ENCODE measurements around the gene PCNT.

The PCNT gene

GRCh38 chr21:46286648-46287002 lies 37.3 kb upstream of the PCNT start:
- no peaks in the 10 kb centered on the region for H3K9me3 ChIP-seq (ENCODE audit: insufficient read depth, low read length)
- peaks cover 16% of the 10 kb centered on the region; the same call in 1 of the 2 replicates for H3F3A ChIP-seq (ENCODE audit: insufficient read depth)
- peak overlapping the region; percentile 86 for H3K4me2 ChIP-seq (ENCODE audit: low read depth, low read length, poor library complexity, severe bottlenecking)
- TF ChIP-seq EZH2phosphoT487 (conservative IDR thresholded peaks at IDR 0.05; ENCODE audit: low read length), result no peak
- TF ChIP-seq CTCF (IDR thresholded peaks at IDR 0.05; ENCODE audit: insufficient read depth, low read length, poor library complexity, severe bottlenecking), result no peak
- H3K9ac ChIP-seq (ENCODE audit: low read length), result peak overlapping the region; percentile 91
- peak overlapping the region; percentile 81 for H2AFZ ChIP-seq (ENCODE audit: low read depth, low read length, severe bottlenecking)
- H3K27me3 ChIP-seq (ENCODE audit: low read length), result no peaks in the 10 kb centered on the region
- H4K20me1 ChIP-seq (ENCODE audit: low read depth, low read length), result no peaks in the 10 kb centered on the region; the same call in 1 of the 2 replicates
- peak overlapping the region; percentile 83 for H3K4me3 ChIP-seq (ENCODE audit: insufficient read depth, low read length, poor library complexity, severe bottlenecking)
- H3K27ac ChIP-seq (ENCODE audit: low read depth, low read length), result peak overlapping the region; percentile 69
- peaks cover 68% of the 10 kb centered on the region for H3K79me2 ChIP-seq (ENCODE audit: insufficient read depth, low read length)
- no peaks in the 10 kb centered on the region for H3K9me2 ChIP-seq (replicated peaks; ENCODE audit: insufficient read depth, low read length)
- H3K36me3 ChIP-seq (ENCODE audit: low read length), result peaks cover 7% of the 10 kb centered on the region; the same call in 1 of the 2 replicates

GRCh38 chr21:46287541-46287940 lies 36.4 kb upstream of the PCNT start:
- no peaks in the 10 kb centered on the region for H3K9me2 ChIP-seq (replicated peaks; ENCODE audit: insufficient read depth, low read length)
- peaks cover 9% of the 10 kb centered on the region; the same call in 1 of the 2 replicates for H3K36me3 ChIP-seq (ENCODE audit: low read length)
- H3K79me2 ChIP-seq (ENCODE audit: insufficient read depth, low read length), result peaks cover 60% of the 10 kb centered on the region
- no peak overlapping the region for H2AFZ ChIP-seq (ENCODE audit: low read depth, low read length, severe bottlenecking)
- peaks cover 16% of the 10 kb centered on the region; the same call in 1 of the 2 replicates for H3F3A ChIP-seq (ENCODE audit: insufficient read depth)
- no peaks in the 10 kb centered on the region for H3K27me3 ChIP-seq (ENCODE audit: low read length)
- TF ChIP-seq EZH2phosphoT487 (conservative IDR thresholded peaks at IDR 0.05; ENCODE audit: low read length), result no peak
- TF ChIP-seq CTCF (IDR thresholded peaks at IDR 0.05; ENCODE audit: insufficient read depth, low read length, poor library complexity, severe bottlenecking), result no peak
- H3K27ac ChIP-seq (ENCODE audit: low read depth, low read length), result peak overlapping the region; percentile 69; the same call in 1 of the 2 replicates
- H3K4me3 ChIP-seq (ENCODE audit: insufficient read depth, low read length, poor library complexity, severe bottlenecking), result peak overlapping the region; percentile 83
- H3K9me3 ChIP-seq (ENCODE audit: insufficient read depth, low read length), result no peaks in the 10 kb centered on the region
- H3K4me2 ChIP-seq (ENCODE audit: low read depth, low read length, poor library complexity, severe bottlenecking), result peak overlapping the region; percentile 86
- H4K20me1 ChIP-seq (ENCODE audit: low read depth, low read length), result no peaks in the 10 kb centered on the region
- H3K9ac ChIP-seq (ENCODE audit: low read length), result peak overlapping the region; percentile 91

- Histone ChIP-seq H3F3A (ENCODE audit: insufficient read depth) (peaks cover 16% of the 10 kb centered on the region; the same call in 1 of the 2 replicates), H3K27ac (ENCODE audit: low read depth, low read length) (no peak overlapping the region), H3K4me3 (ENCODE audit: insufficient read depth, low read length, poor library complexity, severe bottlenecking) (no peak overlapping the region), H3K27me3 (ENCODE audit: low read length) (no peaks in the 10 kb centered on the region), H3K9ac (ENCODE audit: low read length) (no peak overlapping the region), H3K36me3 (ENCODE audit: low read length) (0 out of 2 replicates have a peak, but pooled peaks cover 7% of the 10 kb centered on the region), H3K9me3 (ENCODE audit: insufficient read depth, low read length) (no peaks in the 10 kb centered on the region), H3K79me2 (ENCODE audit: insufficient read depth, low read length) (peaks cover 40% of the 10 kb centered on the region), H3K9me2 (replicated peaks; ENCODE audit: insufficient read depth, low read length) (no peaks in the 10 kb centered on the region), H3K4me2 (ENCODE audit: low read depth, low read length, poor library complexity, severe bottlenecking) (no peak overlapping the region), H2AFZ (ENCODE audit: low read depth, low read length, severe bottlenecking) (no peak overlapping the region), H4K20me1 (ENCODE audit: low read depth, low read length) (no peaks in the 10 kb centered on the region)
- TF ChIP-seq EZH2phosphoT487 (conservative IDR thresholded peaks at IDR 0.05; ENCODE audit: low read length) (no peak), CTCF (IDR thresholded peaks at IDR 0.05; ENCODE audit: insufficient read depth, low read length, poor library complexity, severe bottlenecking) (no peak)
Measured at GRCh38 chr21:46289655-46290179, 34.2 kb upstream of the PCNT start.

All from SU-DHL-6 (cell line).